Glomerular visceral epithelial cell (primary cell): ENCODE measurements around the gene PAQR6.

Experiments
- DNase-seq: peaks from one replicate; pipeline ENCODE4 v3.0.0-alpha.2; 2016; ENCODE audit errors: extremely low spot score

The PAQR6 gene

DNA sequence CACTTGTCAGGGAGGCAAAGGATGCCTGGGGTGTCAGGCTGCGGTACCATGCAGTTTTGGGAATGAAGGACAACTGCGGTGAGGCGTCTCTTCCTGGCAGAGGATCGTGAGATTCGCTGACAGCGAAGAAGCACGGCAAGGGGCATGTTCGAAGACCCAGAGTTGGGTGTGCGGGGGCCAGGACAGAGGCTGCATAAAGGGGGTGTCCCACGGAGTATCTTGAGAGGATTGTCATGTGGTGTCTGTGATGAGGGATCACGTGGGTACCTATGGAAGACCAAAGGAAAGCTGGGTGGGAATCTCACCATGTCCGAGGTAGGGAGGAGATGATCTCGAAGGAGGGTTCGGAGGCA is 53.6 kb downstream of the PAQR6 start:
- peak; percentile 13 for DNase-seq

DNA sequence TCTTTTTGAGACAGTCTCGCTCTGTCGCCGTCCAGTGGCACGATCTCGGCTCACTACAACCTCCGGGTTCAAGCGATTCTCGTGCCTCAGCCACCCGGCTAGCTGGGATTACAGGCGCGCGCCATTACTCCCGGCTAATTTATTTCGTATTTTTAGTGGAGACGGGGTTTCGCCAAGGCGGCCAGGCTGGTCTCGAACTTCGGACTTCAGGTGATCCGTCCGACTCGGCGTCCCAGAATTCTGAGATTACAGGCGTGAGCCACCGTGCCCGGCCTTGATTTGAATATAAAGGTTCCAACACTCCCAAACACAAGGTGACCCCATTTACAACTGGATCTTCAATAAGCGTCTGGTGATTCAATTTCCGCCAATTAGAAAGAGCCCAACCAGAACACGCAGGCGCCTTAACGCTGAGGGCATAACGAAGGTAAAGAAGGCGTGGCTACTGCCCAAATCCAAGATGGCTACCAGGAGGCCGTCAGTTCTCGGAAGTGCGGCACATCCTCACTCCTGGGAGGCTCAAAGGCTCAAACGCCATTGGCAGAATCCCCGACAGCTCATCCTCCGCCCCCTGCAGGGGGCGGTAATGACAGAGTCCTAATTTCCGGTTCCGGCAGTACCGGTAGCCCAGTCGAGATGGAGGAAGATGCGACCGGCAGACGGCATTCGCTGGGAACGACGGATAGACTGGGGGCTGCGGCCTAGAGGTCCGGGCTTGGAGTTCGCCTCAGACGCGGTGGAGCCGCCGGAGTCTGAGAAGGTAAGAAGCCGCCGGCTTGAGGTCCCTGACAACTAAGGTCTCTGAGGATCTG is 54.2 kb downstream of the PAQR6 start, which contains the start of gene SLC25A44:
SLC25A44 (plus strand) TSS at position 617 of the 812 bp plus-strand sequence. CDS start 5,744 bp downstream, outside the sequence.
- DNase-seq = peak; percentile 99
